A549 (cell line): ENCODE data around the gene BIN1. TPM values are rescaled to one million over a fixed set of nuclear protein-coding genes. Genes with fewer than 3 reads are reported as not detected.

ENCODE experiments used
- ATAC-seq, 2 experiments: fragments of 200-7000 bp in 1 of 2; fragments of >200 bp in 1 of 2; cut with Nextera tagmentation in 1 of 2; cut with Tn5 transposase in 1 of 2; 3 replicates each; pipeline versions ENCODE4 v1.8.0 to v1.9.1; 2018 to 2020; ENCODE audit warnings: mild to moderate bottlenecking in 1 of 2, moderate library complexity in 1 of 2
- CTCF ChIA-PET: fragments of 300-600 bp; sonication (Branson Sonifier 250); formaldehyde crosslinking; extraction: SDS; loops from one replicate; lab custom pipeline; 2021; ENCODE audit warnings: antibody characterized with exemption, inconsistent platforms; lab: Yijun Ruan, JAX
- POLR2A ChIA-PET: fragments of 350-600 bp; formaldehyde crosslinking; extraction: SDS; loops from one replicate; lab custom pipeline; 2021; ENCODE audit warnings: antibody characterized with exemption, inconsistent platforms; lab: Yijun Ruan, JAX
- DNase-seq, 2 experiments: peaks; one replicate each; pipeline versions ENCODE4 v3.0.0 to v3.0.0-alpha.2; 2011 to 2016; ENCODE audit warnings: low read depth in 1 of 2, low spot score in 1 of 2
- FAIRE-seq: peaks from 2 replicates; lab custom pipeline; 2011; peaks lifted over from hg19 to GRCh38; lab: Jason Lieb, UNC
- H3K27ac ChIP-seq, 2 experiments: fragments of >200 bp; sonication (Bioruptor Twin); formaldehyde crosslinking; 3 replicates each; pipeline ENCODE4 v1.5.1; 2016 to 2017
- H3K4me1 ChIP-seq: fragments of >200 bp; sonication (Bioruptor Twin); formaldehyde crosslinking; 3 replicates; pipeline ENCODE4 v1.6.1; 2016
- H3K4me2 ChIP-seq: fragments of >200 bp; sonication (Bioruptor Twin); formaldehyde crosslinking; 3 replicates; pipeline ENCODE4 v1.6.1; 2016
- H3K4me3 ChIP-seq: fragments of >200 bp; sonication (Bioruptor Twin); formaldehyde crosslinking; 3 replicates; pipeline ENCODE4 v1.5.1; 2016
- H3K9me3 ChIP-seq: fragments of >200 bp; sonication (Bioruptor Twin); formaldehyde crosslinking; 3 replicates; pipeline ENCODE4 v1.6.1; 2016
- ATOH8 ChIP-seq: fragments of 250-450 bp; sonication (Bioruptor Pico); IDR thresholded peaks from 2 replicates; pipeline ENCODE4 v1.5.0; 2020; ENCODE audit warnings: low read depth, mild to moderate bottlenecking, moderate library complexity
- CBX8 ChIP-seq: fragments of 200-600 bp; sonication (generic); IDR thresholded peaks from 2 replicates; pipeline ENCODE4 v1.6.1; 2016
- CEBPB ChIP-seq, 2 experiments: fragments of >200 bp in 1 of 2; sonication (Bioruptor Twin) in 1 of 2; formaldehyde crosslinking in 1 of 2; IDR thresholded peaks; 2 replicates each; pipeline ENCODE4 v1.6.1; 2012 to 2016
- FOSB ChIP-seq: fragments of 250-450 bp; sonication (Bioruptor Pico); IDR thresholded peaks from 2 replicates; pipeline ENCODE4 v1.5.0; 2020; ENCODE audit warnings: mild to moderate bottlenecking, moderate library complexity
- HEYL ChIP-seq: fragments of 250-450 bp; sonication (Bioruptor Pico); IDR thresholded peaks from 2 replicates; pipeline ENCODE4 v1.8.0; 2021; ENCODE audit warnings: mild to moderate bottlenecking, moderate library complexity
- HMGXB4 ChIP-seq: fragments of 250-450 bp; sonication (Bioruptor Pico); IDR thresholded peaks from 2 replicates; pipeline ENCODE4 v1.5.0; 2021; ENCODE audit warnings: mild to moderate bottlenecking, moderate library complexity, borderline replicate concordance
- HOXA7 ChIP-seq: fragments of 250-450 bp; sonication (Bioruptor Pico); IDR thresholded peaks from 2 replicates; pipeline ENCODE4 v1.5.0; 2020; ENCODE audit warnings: mild to moderate bottlenecking, moderate library complexity
- JUN ChIP-seq, 2 experiments: fragments of >200 bp; sonication (Bioruptor Twin); formaldehyde crosslinking; IDR thresholded peaks; 2 replicates in 1 of 2; 3 replicates in 1 of 2; pipeline ENCODE4 v1.6.1; 2016 to 2017
- MAZ ChIP-seq: fragments of 150-350 bp; IDR thresholded peaks from 2 replicates; pipeline ENCODE4 v1.6.1; 2014; ENCODE audit warnings: antibody characterized with exemption, low read depth, low read length, borderline replicate concordance
- MYC ChIP-seq: IDR thresholded peaks from 2 replicates; pipeline ENCODE4 v1.6.1; 2012; ENCODE audit warnings: mild to moderate bottlenecking, inconsistent platforms, low read length, improper control_type of control experiment, borderline replicate concordance
- NPAS2 ChIP-seq: fragments of 250-450 bp; sonication (Bioruptor Pico); IDR thresholded peaks from 2 replicates; pipeline ENCODE4 v1.8.0; 2022; ENCODE audit warnings: mild to moderate bottlenecking, moderate library complexity, borderline replicate concordance
- NR3C1 ChIP-seq: fragments of >200 bp; sonication (Bioruptor Twin); formaldehyde crosslinking; IDR thresholded peaks from 3 replicates; pipeline ENCODE4 v1.6.1; 2017
- PBX3 ChIP-seq: IDR thresholded peaks from 2 replicates; pipeline ENCODE4 v1.6.1; 2012
- PHF8 ChIP-seq: fragments of 200-600 bp; sonication (generic); IDR thresholded peaks from 2 replicates; pipeline ENCODE4 v1.6.1; 2016; ENCODE audit warnings: low read depth, mild to moderate bottlenecking, antibody characterized with exemption, moderate library complexity, borderline replicate concordance
- POLR2AphosphoS2 ChIP-seq: conservative IDR thresholded peaks from 2 replicates; pipeline ENCODE4 v1.6.1; 2012; ENCODE audit warnings: low read length, improper control_type of control experiment, inconsistent platforms
- RAD21 ChIP-seq, 2 experiments: fragments of >200 bp in 1 of 2; sonication (Bioruptor Twin) in 1 of 2; formaldehyde crosslinking in 1 of 2; IDR thresholded peaks in 1 of 2; conservative IDR thresholded peaks in 1 of 2; 2 replicates in 1 of 2; 3 replicates in 1 of 2; pipeline ENCODE4 v1.6.1; 2012 to 2018; ENCODE audit warnings: inconsistent platforms in 1 of 2
- RARB ChIP-seq: fragments of 250-450 bp; sonication (Bioruptor Pico); IDR thresholded peaks from 2 replicates; pipeline ENCODE4 v1.8.0; 2021; ENCODE audit warnings: mild to moderate bottlenecking, moderate library complexity
- RFX5 ChIP-seq: fragments of 450-650 bp; IDR thresholded peaks from 2 replicates; pipeline ENCODE4 v1.7.1; 2014; ENCODE audit warnings: antibody characterized with exemption, mild to moderate bottlenecking, moderate library complexity
- RNF2 ChIP-seq: fragments of 200-600 bp; sonication (generic); IDR thresholded peaks from 2 replicates; pipeline ENCODE4 v1.6.1; 2016; ENCODE audit warnings: low read depth, mild to moderate bottlenecking, antibody characterized with exemption, moderate library complexity, borderline replicate concordance
- SMC3 ChIP-seq: fragments of >200 bp; sonication (Bioruptor Twin); formaldehyde crosslinking; IDR thresholded peaks from 3 replicates; pipeline ENCODE4 v1.6.1; 2018; ENCODE audit warnings: inconsistent platforms
- TP53 ChIP-seq: fragments of 250-450 bp; sonication (Bioruptor Pico); IDR thresholded peaks from 2 replicates; pipeline ENCODE4 v1.5.0; 2021; ENCODE audit warnings: mild to moderate bottlenecking, moderate library complexity
- USF2 ChIP-seq: fragments of 450-650 bp; IDR thresholded peaks from 2 replicates; pipeline ENCODE4 v1.6.1; 2014; ENCODE audit warnings: antibody characterized with exemption
- ZC3H11A ChIP-seq: fragments of 450-650 bp; IDR thresholded peaks from 2 replicates; pipeline ENCODE4 v1.6.1; 2014; ENCODE audit warnings: antibody characterized with exemption, mild to moderate bottlenecking
- WGBS: methylation state at CpG from one replicate; pipeline ENCODE4 v1.1.6; 2017; ENCODE audit errors: missing lambda C conversion rate; 5-methylcytosine and 5-hydroxymethylcytosine counted together
- polyA plus RNA-seq, 4 experiments: library from polyadenylated mRNA; depleted of rRNA in 3 of 4; stranded (reverse); fragments of >200 nt; fragmentation: RNase III in 1 of 4; extraction: RNeasy Plus Mini Kit Qiagen cat#74134 plus additional on column Dnase treatment in 1 of 4; gene quantifications; 2 replicates in 3 of 4; 3 replicates in 1 of 4; pipeline ENCODE4 v1.2.3, GENCODE V29; 2011 to 2017

The BIN1 gene
- polyA plus RNA-seq, 2 of the 4 experiments (the other 2 are of a cell fraction) = 15.5 to 34.1 TPM

GRCh38 chr2:127079358-127079920, 27.5 kb downstream of the BIN1 start (continued):
- TF ChIP-seq HMGXB4 (CRISPR knock-in tag) (no peak), HEYL (no peak), PBX3 (no peak), PHF8 (no peak), POLR2AphosphoS2 (no peak), FOSB (CRISPR knock-in tag) (no peak)

- ATAC-seq = peak; percentile 31 to 53; a peak in 4 of 6 replicates
- Histone ChIP-seq H3K4me2 (no peak overlapping the region), H3K4me3 (no peak overlapping the region), H3K9me3 (no peaks in the 10 kb centered on the region), H3K27ac (peak overlapping the region in 1 of 2 experiments; percentile 55; a peak in 4 of 6 replicates), H3K4me1 (peaks cover 47% of the 10 kb centered on the region)
- 58% methylated on average over 4 of the region's 5 CpGs for WGBS
- POLR2A ChIA-PET = no interaction called here
- CTCF ChIA-PET = interaction anchor here (0.9 to 7.4 kb wide), 3 partner anchors 10 to 17 kb away, joined by 3 to 45 read pairs (median 3); no protein-coding TSS in a partner anchor
- no peak for TF ChIP-seq NPAS2 (CRISPR knock-in tag)
- no peak for TF ChIP-seq SMC3
- no peak for FAIRE-seq
- DNase-seq = no peak
Observed at GRCh38 chr2:127078666-127079270, 28.2 kb downstream of the BIN1 start.

- 100% methylated on average over 1 of the region's 5 CpGs for WGBS
- H3K27ac ChIP-seq = peak overlapping the region in 1 of 2 experiments; percentile 40; a peak in 3 of 6 replicates
- H3K4me1 ChIP-seq = peaks cover 44% of the 10 kb centered on the region
- no peak overlapping the region for H3K4me2 ChIP-seq
- no peak overlapping the region for H3K4me3 ChIP-seq
- DNase-seq = no peak
- ChIA-PET CTCF (interaction anchor here (1.2 to 7.4 kb wide), 3 partner anchors 9 to 401 kb away, joined by 4 to 45 read pairs (median 4); no protein-coding TSS in a partner anchor), POLR2A (no interaction called here)
- TF ChIP-seq CBX8 = no peak
- TF ChIP-seq HOXA7 = no peak
- TF ChIP-seq NPAS2 (CRISPR knock-in tag) = no peak
- TF ChIP-seq RARB = no peak
- TF ChIP-seq RAD21 (conservative IDR thresholded peaks at IDR 0.05 in 1 of 2, IDR thresholded peaks at IDR 0.05 in 1 of 2) = no peak
- no peak for TF ChIP-seq ZC3H11A
- no peak for TF ChIP-seq FOSB (CRISPR knock-in tag)
- no peak for TF ChIP-seq ATOH8 (CRISPR knock-in tag)
- TF ChIP-seq MAZ = no peak
- TF ChIP-seq JUN (IDR thresholded peaks at IDR 0.05) = no peak
- TF ChIP-seq MYC = no peak
- no peak for TF ChIP-seq PHF8
- TF ChIP-seq CEBPB (IDR thresholded peaks at IDR 0.05) = no peak
- no peak for TF ChIP-seq RNF2
- TF ChIP-seq SMC3 = no peak
- TF ChIP-seq USF2 = no peak
- no peak for TF ChIP-seq NR3C1
- TF ChIP-seq TP53 (CRISPR knock-in tag) = no peak
- no peak for TF ChIP-seq RFX5
- H3K9me3 ChIP-seq = no peaks in the 10 kb centered on the region
- no peak for ATAC-seq
- no peak for FAIRE-seq
Observed at GRCh38 chr2:127078028-127078427, 28.9 kb downstream of the BIN1 start.
